HK-2 (cell line): ENCODE data around the gene CCDC87.
"Not testable (repeated sequence)": the region's sequence is repeated elsewhere in the genome, so short reads cannot be mapped to it uniquely, and the experiment has no call there.

ENCODE experiments used
- DNase-seq: peaks from one replicate; pipeline ENCODE4 v3.0.0-alpha.2; 2018; ENCODE audit not compliant: unreplicated experiment

CCDC87 gene

DNA sequence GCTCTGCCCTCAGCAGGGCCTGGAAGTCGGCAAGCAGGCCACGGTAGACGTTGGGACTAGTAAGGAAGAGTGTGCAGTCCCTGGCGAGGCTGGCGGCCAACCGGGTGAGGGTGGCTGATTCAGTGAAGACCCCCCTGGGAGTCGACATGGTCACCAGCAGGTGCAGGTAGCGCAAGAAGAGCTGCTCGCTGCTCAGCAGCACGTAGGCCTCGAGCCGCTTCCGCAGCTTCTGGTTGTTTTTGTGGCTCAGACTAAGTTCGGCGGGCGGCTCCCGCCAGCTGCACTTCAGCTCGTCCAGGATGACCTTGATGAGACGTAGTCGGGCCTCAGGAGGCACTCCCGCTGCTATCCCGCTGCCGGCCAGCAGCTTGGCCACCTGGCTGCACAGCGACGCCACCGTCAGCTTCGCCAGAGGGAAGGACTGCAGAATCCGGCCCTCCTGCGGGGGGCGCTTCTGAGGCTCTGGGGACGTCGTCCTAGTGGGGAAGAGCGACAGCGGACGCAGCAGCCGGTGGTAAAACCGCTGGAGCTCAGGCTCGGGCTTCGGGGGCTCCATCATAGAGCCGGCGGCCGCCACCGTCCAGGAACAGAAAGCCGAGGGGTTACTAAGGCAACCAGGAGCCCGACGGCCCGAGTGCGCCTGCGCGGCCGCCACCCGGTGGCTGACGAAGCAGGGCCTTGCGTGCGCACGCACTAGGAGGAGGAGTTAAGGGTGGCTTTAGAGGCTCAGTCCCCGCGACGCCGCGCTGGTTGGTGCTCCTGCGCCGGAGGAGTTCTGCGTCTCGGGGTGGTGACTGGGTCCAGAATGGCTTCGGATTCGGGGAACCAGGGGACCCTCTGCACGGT lies at the start of gene CCDC87, which contains the start of gene CCS:
Gene CCDC87, minus strand, starts transcription at position 607 of the 846 bp plus-strand sequence. Its CDS starts 48 bp downstream, at position 559.
Gene CCS, plus strand, starts transcription at position 729 of the 846 bp plus-strand sequence. Its CDS starts 77 bp downstream, at position 806.
- peak; percentile 92 for DNase-seq

DNA sequence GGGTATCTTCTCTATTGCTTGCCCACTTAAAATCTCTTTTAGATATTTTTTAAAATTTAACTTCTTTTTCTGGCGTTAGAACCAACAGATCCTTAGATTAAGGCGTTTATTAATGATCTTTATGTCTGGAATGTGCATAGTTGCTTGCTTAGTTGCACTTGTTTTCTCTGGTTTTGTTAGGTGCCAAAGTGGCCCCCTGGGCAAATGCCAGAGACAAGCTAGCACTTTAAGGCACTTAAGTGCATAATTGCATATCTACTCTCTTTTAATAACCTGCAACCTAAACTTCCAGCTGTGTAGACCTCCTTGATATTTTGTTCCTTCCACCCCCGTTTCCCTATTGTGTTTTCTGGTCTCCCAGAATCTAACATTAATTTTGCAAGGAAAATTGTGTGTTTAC lies 49.0 kb upstream of the CCDC87 start:
- DNase-seq, result no peak

GRCh38 chr11:66639814-66640340 lies 47.0 kb upstream of the CCDC87 start:
- not testable (repeated sequence) for DNase-seq

- no peak for DNase-seq
Observed at GRCh38 chr11:66639066-66639813, 46.4 kb upstream of the CCDC87 start.

- peak; percentile 95 for DNase-seq
Observed at GRCh38 chr11:66638177-66639065, 45.6 kb upstream of the CCDC87 start, which contains the start of gene RBM4. Gene RBM4, plus strand, starts transcription at chr11:66638703. Its CDS starts 1,009 bp downstream, at chr11:66639712.

DNA sequence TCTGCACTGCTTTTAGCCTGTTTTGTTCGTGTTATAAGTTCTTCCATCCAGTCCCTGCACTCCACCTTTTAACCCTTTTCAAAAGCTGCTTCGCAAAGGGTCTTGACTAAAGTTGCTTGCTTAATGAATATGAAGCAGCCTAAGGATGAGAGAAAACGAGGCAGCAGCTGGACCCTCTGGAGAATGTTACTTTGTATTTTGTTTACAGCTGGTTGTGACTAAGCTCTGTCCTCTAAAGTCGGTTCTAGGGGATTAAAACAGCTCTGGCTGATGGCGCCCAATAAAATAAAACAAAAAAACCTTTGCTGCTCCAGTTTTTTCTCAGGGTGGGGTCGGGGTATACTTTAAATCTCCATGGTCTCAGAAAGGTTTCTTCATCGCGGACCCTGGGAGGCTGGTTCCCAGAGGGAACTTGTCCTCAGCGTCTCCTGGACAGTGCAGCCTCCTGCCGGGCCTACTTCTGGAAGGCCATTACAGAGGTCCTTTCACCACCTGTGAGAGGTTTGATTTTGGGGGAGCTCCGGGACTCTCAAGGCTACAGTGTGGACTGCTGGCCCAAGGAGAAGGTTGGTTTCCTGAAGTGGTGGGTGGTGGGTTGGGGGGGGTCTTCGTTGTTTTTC lies 44.8 kb upstream of the CCDC87 start:
- no peak for DNase-seq

- no peak for DNase-seq
Observed at GRCh38 chr11:66636411-66636810, 43.5 kb upstream of the CCDC87 start.

- DNase-seq, result no peak
Observed at GRCh38 chr11:66632952-66633351, 40.1 kb upstream of the CCDC87 start.

- no peak for DNase-seq
Observed at GRCh38 chr11:66631883-66632282, 39.0 kb upstream of the CCDC87 start.

DNA sequence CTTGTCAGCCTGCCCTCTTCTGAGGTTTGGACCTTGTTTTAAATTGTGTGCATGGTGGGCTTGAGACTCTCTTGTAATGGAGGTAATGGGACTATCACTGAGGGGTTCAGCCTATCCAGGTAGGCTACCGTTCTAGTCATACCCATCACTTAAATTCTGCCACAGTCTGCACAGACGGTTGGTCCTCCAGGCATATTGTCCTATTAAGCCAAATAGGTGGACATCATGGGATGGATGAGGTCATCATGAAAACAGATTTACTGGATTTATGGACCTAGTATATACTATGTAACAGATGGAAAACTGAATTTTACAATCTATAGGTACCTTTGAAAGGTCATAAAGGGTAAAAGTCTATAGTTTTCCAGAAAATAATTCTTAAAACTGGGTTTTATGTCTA lies 36.5 kb upstream of the CCDC87 start:
- DNase-seq, result no peak

DNA sequence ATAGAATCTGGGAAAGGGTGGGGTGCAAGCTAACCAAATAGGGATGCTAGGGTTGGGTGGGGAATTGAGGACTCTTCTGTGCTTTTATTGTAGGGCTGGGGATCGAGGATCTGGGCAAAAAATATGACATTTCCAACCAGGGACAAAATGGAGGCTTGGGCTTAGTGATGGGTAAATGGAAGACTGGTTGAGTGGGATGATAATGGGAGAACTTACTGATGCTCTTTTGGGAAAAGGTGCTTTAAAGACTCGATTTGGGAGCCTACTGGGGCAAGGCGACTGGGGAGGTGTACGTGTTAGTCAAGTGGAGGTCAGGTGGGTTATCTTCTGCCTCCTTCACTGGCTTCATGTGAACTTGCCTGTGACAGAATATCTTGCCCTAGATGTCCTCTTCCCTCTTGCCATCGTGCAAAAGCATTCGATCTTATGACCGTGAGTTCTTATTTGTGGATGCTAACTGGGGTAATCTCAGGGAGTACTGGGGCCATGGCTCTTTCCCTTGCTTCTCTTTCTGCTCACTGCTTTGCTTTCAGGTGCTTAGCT lies 35.3 kb upstream of the CCDC87 start:
- DNase-seq, result no peak

GRCh38 chr11:66626926-66627325 lies 34.1 kb upstream of the CCDC87 start:
- DNase-seq, result no peak

- no peak for DNase-seq
Observed at GRCh38 chr11:66626382-66626781, 33.5 kb upstream of the CCDC87 start.

GRCh38 chr11:66625752-66626149 lies 32.9 kb upstream of the CCDC87 start:
- DNase-seq, result no peak

- DNase-seq, result no peak
Observed at GRCh38 chr11:66625041-66625751, 32.3 kb upstream of the CCDC87 start.

DNA sequence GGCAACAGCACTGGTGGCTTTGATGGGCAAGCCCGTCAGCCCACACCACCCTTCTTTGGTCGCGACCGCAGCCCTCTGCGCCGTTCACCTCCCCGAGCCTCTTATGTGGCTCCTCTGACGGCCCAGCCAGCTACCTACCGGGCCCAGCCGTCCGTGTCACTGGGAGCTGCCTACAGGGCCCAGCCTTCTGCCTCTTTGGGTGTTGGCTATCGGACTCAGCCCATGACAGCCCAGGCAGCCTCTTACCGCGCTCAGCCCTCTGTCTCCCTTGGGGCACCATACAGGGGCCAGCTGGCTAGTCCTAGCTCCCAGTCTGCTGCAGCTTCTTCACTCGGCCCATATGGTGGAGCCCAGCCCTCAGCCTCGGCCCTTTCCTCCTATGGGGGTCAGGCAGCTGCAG lies 31.6 kb upstream of the CCDC87 start:
- DNase-seq, result no peak

- DNase-seq, result no peak
Observed at GRCh38 chr11:66619080-66619554, 26.3 kb upstream of the CCDC87 start.

DNA sequence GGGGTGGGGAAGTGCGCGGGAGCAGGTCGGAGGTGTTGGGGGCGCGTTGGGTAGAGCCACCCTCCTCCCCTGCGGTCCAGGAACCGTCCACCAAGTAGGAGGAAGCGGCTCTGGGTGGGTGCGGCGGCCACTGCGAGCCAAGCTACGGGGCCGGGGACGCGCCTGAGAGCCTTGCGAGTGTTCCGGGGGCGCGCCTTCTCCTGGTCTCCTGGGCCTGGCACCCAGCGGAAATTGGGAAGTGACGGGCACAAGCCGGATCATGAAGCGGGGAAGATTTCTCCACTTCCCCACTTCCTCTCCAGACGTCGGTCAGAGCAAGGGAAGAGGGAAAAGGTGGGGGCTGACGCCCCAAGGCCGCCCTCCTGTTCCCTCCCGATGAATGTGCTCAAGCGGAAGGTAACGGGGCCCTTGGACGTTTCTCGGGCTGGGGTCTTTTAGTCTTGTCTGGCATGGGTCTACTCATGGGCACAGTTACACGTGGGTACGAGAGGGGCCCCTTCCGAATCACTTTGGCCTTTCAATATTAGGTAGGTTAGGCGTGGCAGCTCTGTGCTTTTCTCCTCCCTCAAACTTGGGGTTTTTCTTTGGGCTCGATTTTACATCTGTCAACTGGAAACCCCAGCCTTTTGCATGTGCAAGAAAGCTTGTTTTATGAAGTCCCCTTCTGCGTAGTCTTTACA lies 24.4 kb upstream of the CCDC87 start:
- DNase-seq, result no peak
